Choroid plexus epithelial cell (primary cell): ENCODE results near the gene MYH16.
"Not testable (repeated sequence)": the region's sequence is repeated elsewhere in the genome, so short reads cannot be mapped to it uniquely, and the experiment has no call there.

ENCODE experiments used
- DNase-seq: peaks from one replicate; pipeline ENCODE4 v3.0.0-alpha.2; 2010; ENCODE audit warnings: low read depth
- H3K4me3 ChIP-seq: 2 replicates; pipeline ENCODE4 v1.5.1; 2011; ENCODE audit warnings: low read depth, mild to moderate bottlenecking, control low read depth, low read length, moderate library complexity
- TF ChIP-seq, protein P1 (sequence below): conservative IDR thresholded peaks from 2 replicates; pipeline ENCODE4 v1.5.1; 2011; ENCODE audit warnings: low read depth, mild to moderate bottlenecking, control low read depth, inconsistent platforms, low read length, moderate library complexity

The MYH16 gene

DNA sequence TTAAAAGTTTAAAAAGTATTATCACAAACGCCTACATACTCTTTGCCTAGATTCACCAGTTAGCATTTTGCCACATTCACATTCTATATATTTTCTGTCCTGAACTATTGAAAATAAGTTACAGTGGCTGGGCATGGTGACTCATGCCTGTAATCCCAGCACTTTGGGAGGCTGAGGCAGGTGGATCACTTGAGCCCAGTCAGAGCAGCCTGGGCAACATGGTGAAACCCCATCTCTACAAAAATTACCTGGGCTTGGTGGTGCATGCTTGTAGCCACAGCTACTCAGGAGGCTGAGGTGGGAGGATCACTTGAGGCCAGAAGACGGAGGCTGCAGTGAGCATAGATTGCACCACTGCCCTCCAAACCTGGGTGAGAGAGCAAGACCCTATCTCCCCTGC, 58.4 kb downstream of the MYH16 start:
- TF ChIP-seq, protein P1, sequence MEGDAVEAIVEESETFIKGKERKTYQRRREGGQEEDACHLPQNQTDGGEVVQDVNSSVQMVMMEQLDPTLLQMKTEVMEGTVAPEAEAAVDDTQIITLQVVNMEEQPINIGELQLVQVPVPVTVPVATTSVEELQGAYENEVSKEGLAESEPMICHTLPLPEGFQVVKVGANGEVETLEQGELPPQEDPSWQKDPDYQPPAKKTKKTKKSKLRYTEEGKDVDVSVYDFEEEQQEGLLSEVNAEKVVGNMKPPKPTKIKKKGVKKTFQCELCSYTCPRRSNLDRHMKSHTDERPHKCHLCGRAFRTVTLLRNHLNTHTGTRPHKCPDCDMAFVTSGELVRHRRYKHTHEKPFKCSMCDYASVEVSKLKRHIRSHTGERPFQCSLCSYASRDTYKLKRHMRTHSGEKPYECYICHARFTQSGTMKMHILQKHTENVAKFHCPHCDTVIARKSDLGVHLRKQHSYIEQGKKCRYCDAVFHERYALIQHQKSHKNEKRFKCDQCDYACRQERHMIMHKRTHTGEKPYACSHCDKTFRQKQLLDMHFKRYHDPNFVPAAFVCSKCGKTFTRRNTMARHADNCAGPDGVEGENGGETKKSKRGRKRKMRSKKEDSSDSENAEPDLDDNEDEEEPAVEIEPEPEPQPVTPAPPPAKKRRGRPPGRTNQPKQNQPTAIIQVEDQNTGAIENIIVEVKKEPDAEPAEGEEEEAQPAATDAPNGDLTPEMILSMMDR: no peak
- DNase-seq: no peak
- no peak overlapping the region for H3K4me3 ChIP-seq

DNA sequence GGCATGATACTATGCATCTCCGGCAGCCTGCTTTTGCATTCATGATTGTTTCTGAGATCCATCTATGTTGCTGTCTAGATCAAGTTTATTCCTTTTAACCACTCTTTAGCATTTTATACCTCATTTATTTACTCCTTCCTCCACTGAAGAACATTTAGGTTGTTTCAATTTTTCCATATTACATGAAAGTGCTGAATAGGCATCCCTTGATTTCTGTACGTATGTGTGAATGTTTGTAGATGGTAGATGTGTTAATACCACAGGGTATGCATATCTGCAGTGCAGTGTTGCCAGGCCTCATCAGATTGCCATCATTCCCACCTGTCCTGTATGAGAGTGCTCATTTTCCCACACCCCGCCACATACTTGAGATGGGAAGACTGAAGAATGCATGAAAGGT, 67.0 kb downstream of the MYH16 start:
- DNase-seq: no peak
- TF ChIP-seq, protein P1: no peak
- no peak overlapping the region for H3K4me3 ChIP-seq

DNA sequence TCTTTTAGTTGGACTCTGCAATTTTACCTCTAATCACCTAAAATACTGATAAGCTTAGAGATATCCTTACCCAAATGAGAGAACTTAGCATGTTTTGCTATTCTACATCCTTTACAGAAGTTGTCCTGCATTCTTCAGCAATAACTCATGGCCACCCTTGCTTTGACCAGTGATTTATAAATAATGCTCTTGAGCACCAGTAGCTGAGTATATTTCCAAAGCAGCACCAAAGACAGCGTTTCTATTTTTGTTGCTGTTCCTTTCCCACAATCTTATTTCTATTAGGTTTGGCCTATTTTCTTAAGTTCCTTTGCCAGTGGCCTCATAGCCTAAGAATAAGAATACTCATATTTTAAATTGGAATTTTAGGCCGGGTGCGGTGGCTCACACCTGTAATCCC, 68.0 kb downstream of the MYH16 start:
- peak; percentile 40 for DNase-seq
- no peak overlapping the region for H3K4me3 ChIP-seq
- TF ChIP-seq, protein P1: no peak

DNA sequence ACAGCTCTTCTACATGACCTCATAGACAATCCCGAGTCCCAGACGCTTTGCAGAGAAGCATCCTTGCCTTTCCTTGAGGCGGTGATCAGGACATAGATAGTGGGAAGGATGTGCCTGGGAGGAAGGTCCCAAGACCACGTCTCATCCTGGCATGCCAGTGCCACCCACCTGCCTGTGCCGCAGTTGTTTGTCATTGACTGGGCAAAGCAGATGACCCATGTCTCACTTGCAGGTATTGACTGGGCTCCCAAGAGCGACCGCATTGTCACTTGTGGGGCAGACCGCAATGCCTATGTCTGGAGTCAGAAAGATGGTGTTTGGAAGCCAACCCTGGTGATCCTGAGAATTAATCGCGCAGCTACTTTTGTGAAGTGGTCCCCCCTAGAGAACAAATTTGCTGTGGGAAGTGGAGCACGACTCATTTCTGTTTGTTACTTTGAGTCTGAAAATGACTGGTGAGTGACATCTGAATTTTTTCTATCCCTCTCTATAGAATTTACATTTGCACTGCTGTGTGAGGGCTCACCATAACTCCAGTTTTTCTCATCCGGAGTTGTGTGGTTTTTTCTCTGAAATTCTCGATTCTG, 71.5 kb downstream of the MYH16 start:
- H3K4me3 ChIP-seq: no peak overlapping the region
- TF ChIP-seq, protein P1: no peak
- no peak for DNase-seq

DNA sequence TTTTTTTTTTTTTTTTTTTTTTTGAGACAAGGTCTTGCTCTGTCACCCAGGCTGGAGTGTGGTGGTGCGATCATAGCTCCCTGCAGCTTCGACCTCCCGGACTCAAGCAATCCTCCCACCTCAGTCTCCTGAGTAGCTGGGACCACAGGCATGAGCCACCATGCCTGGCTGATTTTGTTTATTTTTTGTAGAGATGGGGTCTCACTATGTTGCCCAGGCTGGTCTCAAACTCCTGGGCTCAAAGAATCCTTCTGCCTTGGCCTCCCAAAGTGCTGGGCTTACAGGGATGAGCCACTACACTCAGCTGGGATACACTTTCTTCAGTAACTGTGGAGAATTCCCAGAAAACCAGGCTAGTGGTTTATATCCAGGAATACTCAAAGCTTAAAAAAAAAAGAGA, 78.0 kb downstream of the MYH16 start:
- not testable (repeated sequence) for H3K4me3 ChIP-seq

DNA sequence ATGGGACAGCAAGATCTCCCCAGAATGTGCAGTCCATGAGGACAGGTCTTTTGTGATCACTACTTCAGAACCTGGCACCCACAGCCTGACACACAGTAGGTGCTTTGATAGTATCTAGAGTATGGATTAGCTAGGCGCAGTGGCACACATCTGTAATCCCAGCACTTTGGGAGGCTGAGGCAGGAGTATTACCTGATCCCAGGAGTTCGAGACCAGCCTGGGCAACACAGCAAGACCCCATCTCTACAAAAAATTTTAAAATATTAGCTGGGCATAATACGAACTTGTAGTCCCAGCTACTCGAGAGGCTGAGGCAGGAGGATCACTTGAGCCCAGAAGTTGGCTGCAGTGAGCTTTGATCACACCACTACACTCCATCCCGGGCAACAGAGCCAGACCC, 79.6 kb downstream of the MYH16 start:
- TF ChIP-seq, protein P1: no peak
- no peak for DNase-seq
- H3K4me3 ChIP-seq: no peak overlapping the region

More for the DNA sequence above, 78.0 kb downstream of the MYH16 start:
- not testable (repeated sequence) for DNase-seq

DNA sequence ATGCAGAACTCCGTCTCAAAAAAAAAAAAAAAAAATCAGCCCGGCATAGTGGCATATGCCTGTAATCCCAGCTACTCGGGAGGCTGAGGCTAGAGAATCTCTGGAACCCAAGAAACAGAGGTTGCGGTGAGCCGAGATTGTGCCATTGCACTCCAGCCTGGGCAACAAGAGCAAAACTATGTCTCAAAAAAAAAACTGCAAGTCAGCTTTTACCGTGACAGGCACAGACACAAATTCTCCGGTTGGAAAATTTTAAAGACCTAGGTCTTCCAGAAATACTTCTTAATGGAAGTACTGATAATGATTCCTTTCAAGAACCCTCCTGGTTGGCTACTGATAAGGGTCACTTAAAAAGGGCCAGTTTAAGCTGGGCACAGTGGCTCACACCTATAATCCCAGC, 82.5 kb downstream of the MYH16 start:
- no peak overlapping the region for H3K4me3 ChIP-seq
- TF ChIP-seq, protein P1: no peak
- DNase-seq: no peak
